CD4-positive, alpha-beta T cell treated with Interleukin-6 for 4 hours (primary cell): ENCODE measurements around the gene TRIM72.
A peak's percentile ranks its signal among the peaks of the same experiment; 100 is the strongest.
"Not testable (repeated sequence)": the region's sequence is repeated elsewhere in the genome, so short reads cannot be mapped to it uniquely, and the experiment has no call there.

Experiments used
- DNase-seq: peaks from one replicate; pipeline ENCODE4 v3.0.0-alpha.2; 2020; ENCODE audit warnings: mixed read lengths

Gene TRIM72

GRCh38 chr16:31262084-31262483 is 48.2 kb downstream of the TRIM72 start:
- DNase-seq, result no peak

GRCh38 chr16:31265329-31266245 is 51.7 kb downstream of the TRIM72 start:
- DNase-seq, result peak; percentile 36

GRCh38 chr16:31267332-31268032 is 53.6 kb downstream of the TRIM72 start:
- DNase-seq, result no peak

- DNase-seq, result no peak
Observed at GRCh38 chr16:31268033-31268365, 54.1 kb downstream of the TRIM72 start.

- DNase-seq, result no peak
Observed at GRCh38 chr16:31268891-31269290, 55.0 kb downstream of the TRIM72 start.

- DNase-seq, result no peak
Observed at GRCh38 chr16:31269541-31269940, 55.6 kb downstream of the TRIM72 start.

- DNase-seq, result not testable (repeated sequence)
Observed at GRCh38 chr16:31269973-31270372, 56.1 kb downstream of the TRIM72 start.

GRCh38 chr16:31270795-31271194 is 56.9 kb downstream of the TRIM72 start:
- DNase-seq, result no peak

- no peak for DNase-seq
Observed at GRCh38 chr16:31271621-31272190, 57.8 kb downstream of the TRIM72 start.

GRCh38 chr16:31273187-31273586 is 59.3 kb downstream of the TRIM72 start:
- no peak for DNase-seq

GRCh38 chr16:31273676-31274075 is 59.8 kb downstream of the TRIM72 start:
- no peak for DNase-seq

GRCh38 chr16:31274831-31275816 is 61.2 kb downstream of the TRIM72 start:
- DNase-seq, result no peak

- no peak for DNase-seq
Observed at GRCh38 chr16:31276600-31276999, 62.7 kb downstream of the TRIM72 start.

- no peak for DNase-seq
Observed at GRCh38 chr16:31277659-31278260, 63.8 kb downstream of the TRIM72 start.

- not testable (repeated sequence) for DNase-seq
Observed at GRCh38 chr16:31278853-31279252, 64.9 kb downstream of the TRIM72 start.
